Measurements from ENCODE around the gene LCE1F. TPM values are rescaled to one million over a fixed set of nuclear protein-coding genes. Genes with fewer than 3 reads are reported as not detected.

The LCE1F gene
- total RNA-seq, 1 experiment from 2014 or later: not detected

- TF ChIP-seq CTCF (IDR thresholded peaks at IDR 0.05 in 2 of 3, conservative IDR thresholded peaks at IDR 0.05 in 1 of 3; ENCODE audit: borderline replicate concordance in 1 of 3, insufficient read depth in 1 of 3, low read depth in 2 of 3, low read length in 2 of 3) (no peak), POLR2A (IDR thresholded peaks at IDR 0.05; ENCODE audit: borderline replicate concordance, extremely low read depth, insufficient read depth, insufficient read length) (no peak), YY1 (IDR thresholded peaks at IDR 0.05; ENCODE audit: extremely low read depth, insufficient replicate concordance, low read depth, low read length) (no peak), SIN3A (IDR thresholded peaks at IDR 0.05; ENCODE audit: low read depth) (no peak), ELF1 (IDR thresholded peaks at IDR 0.05; ENCODE audit: borderline replicate concordance, low read depth) (no peak), SRF (IDR thresholded peaks at IDR 0.05; ENCODE audit: low read depth) (no peak), ZBTB33 (IDR thresholded peaks at IDR 0.05; ENCODE audit: extremely low read depth, insufficient replicate concordance, low read length) (no peak), EZH2 (IDR thresholded peaks at IDR 0.05) (no peak), ZNF274 (IDR thresholded peaks at IDR 0.05; ENCODE audit: low read depth, low read length) (no peak)
Observed at GRCh38 chr1:152757747-152758146, 17.2 kb upstream of the LCE1F start, which contains the start of gene KPRP (continued).

GRCh38 chr1:152758636-152759035, 16.3 kb upstream of the LCE1F start:
- Histone ChIP-seq H3K36me3 (ENCODE audit: control insufficient read depth in 1 of 2, insufficient read depth in 2 of 2, low read length in 2 of 2) (no peaks in the 10 kb centered on the region), H2AFZ (ENCODE audit: low read depth, low read length, poor library complexity, severe bottlenecking) (no peak overlapping the region), H3K4me1 (ENCODE audit: control insufficient read depth in 1 of 2, insufficient read depth in 2 of 2, low read length in 2 of 2) (no peaks in the 10 kb centered on the region), H3K27ac (ENCODE audit: low read depth, low read length) (no peak overlapping the region), H3K79me2 (ENCODE audit: insufficient read depth, low read length) (no peaks in the 10 kb centered on the region), H3K9me3 (ENCODE audit: control insufficient read depth in 1 of 2, insufficient read depth in 1 of 2, low read depth in 1 of 2, low read length in 2 of 2) (no peaks in the 10 kb centered on the region), H3K9ac (ENCODE audit: low read length) (no peak overlapping the region), H4K20me1 (ENCODE audit: insufficient read depth) (no peaks in the 10 kb centered on the region), H3K27me3 (ENCODE audit: insufficient read depth, low read length) (peaks cover 39% of the 10 kb centered on the region; the same call in 1 of the 2 replicates), H3K4me3 (replicated peaks in 1 of 2; ENCODE audit: low read depth in 1 of 2, low read length in 2 of 2) (no peak overlapping the region), H3K4me2 (ENCODE audit: low read length) (no peak overlapping the region), H3K9me2 (ENCODE audit: insufficient read depth) (no peaks in the 10 kb centered on the region)
- intact Hi-C loops (cut with micrococcal nuclease): no loop called here
- BruUV-seq (replicated peaks): no TSS peak
- no peak for ATAC-seq
- ChIA-PET CTCF (no interaction called here), RAD21 (ENCODE audit: low non-redundant PET in 1 of 2, low total read pairs in 2 of 2, uncharacterized antibody in 2 of 2, unreplicated experiment in 2 of 2) (no interaction called here), POLR2A (no interaction called here)
- DNase-seq (ENCODE audit: low read depth, low spot score): no peak
- TF ChIP-seq JUND (IDR thresholded peaks at IDR 0.05) (no peak), ELF1 (IDR thresholded peaks at IDR 0.05; ENCODE audit: borderline replicate concordance, low read depth) (no peak), CEBPB (IDR thresholded peaks at IDR 0.05; ENCODE audit: low read depth) (no peak), SP1 (IDR thresholded peaks at IDR 0.05; ENCODE audit: low read depth) (no peak), YY1 (IDR thresholded peaks at IDR 0.05; ENCODE audit: extremely low read depth, insufficient replicate concordance, low read depth, low read length) (no peak), REST (IDR thresholded peaks at IDR 0.05; ENCODE audit: low read depth) (no peak), TCF7L2 (IDR thresholded peaks at IDR 0.05; ENCODE audit: borderline replicate concordance, extremely low read depth, insufficient read depth, insufficient read length) (no peak), EGR1 (IDR thresholded peaks at IDR 0.05; ENCODE audit: low read depth) (no peak), ZBTB33 (IDR thresholded peaks at IDR 0.05; ENCODE audit: extremely low read depth, insufficient replicate concordance, low read length) (no peak)
